H9 (cell line): ENCODE measurements around the gene GEN1. TPM values are rescaled to one million over a fixed set of nuclear protein-coding genes. Genes with fewer than 3 reads are reported as not detected.

Experiments used
- DNase-seq: peaks from one replicate; pipeline ENCODE4 v3.0.0-alpha.2; 2017
- H2AFZ ChIP-seq: one replicate; pipeline ENCODE4 v1.6.1; 2013; ENCODE audit warnings: mild to moderate bottlenecking, low read length, control low read depth, moderate library complexity
- H2AK5ac ChIP-seq: 2 replicates; pipeline ENCODE4 v1.6.1; 2013; ENCODE audit warnings: low read length, control low read depth, mixed read lengths; ENCODE audit not compliant: insufficient read length
- H2BK120ac ChIP-seq: one replicate; pipeline ENCODE4 v1.6.1; 2013; ENCODE audit warnings: low read depth, mild to moderate bottlenecking, low read length, control low read depth, inconsistent platforms; ENCODE audit not compliant: poor library complexity, severe bottlenecking
- H2BK12ac ChIP-seq: 2 replicates; pipeline ENCODE4 v1.6.1; 2013; ENCODE audit warnings: low read length, control low read depth, mixed read lengths, low read depth; ENCODE audit not compliant: insufficient read length
- H2BK15ac ChIP-seq: 2 replicates; pipeline ENCODE4 v1.6.1; 2013; ENCODE audit warnings: low read depth, low read length, control low read depth
- H2BK20ac ChIP-seq: one replicate; pipeline ENCODE4 v1.6.1; 2013; ENCODE audit warnings: low read depth, mild to moderate bottlenecking, low read length, control low read depth, inconsistent platforms; ENCODE audit not compliant: poor library complexity, severe bottlenecking
- H2BK5ac ChIP-seq: 2 replicates; pipeline ENCODE4 v1.6.1; 2013; ENCODE audit warnings: low read length, control low read depth, mixed read lengths; ENCODE audit not compliant: insufficient read length
- H3K14ac ChIP-seq: 2 replicates; pipeline ENCODE4 v1.6.1; 2013; ENCODE audit warnings: low read length, control low read depth; ENCODE audit not compliant: insufficient read depth
- H3K18ac ChIP-seq: 2 replicates; pipeline ENCODE4 v1.6.1; 2013; ENCODE audit warnings: low read depth, mild to moderate bottlenecking, mixed read lengths, low read length, control low read depth; ENCODE audit not compliant: insufficient read length
- H3K23ac ChIP-seq: 2 replicates; pipeline ENCODE4 v1.6.1; 2013; ENCODE audit warnings: low read length, control low read depth, mixed read lengths, low read depth; ENCODE audit not compliant: insufficient read length
- H3K23me2 ChIP-seq: 2 replicates; pipeline ENCODE4 v1.6.1; 2013; ENCODE audit warnings: low read depth, mild to moderate bottlenecking, mixed read lengths, low read length, control low read depth; ENCODE audit not compliant: insufficient read length, poor library complexity, severe bottlenecking
- H3K27ac ChIP-seq: 2 replicates; pipeline ENCODE4 v1.5.1; 2013; ENCODE audit warnings: low read length, control low read depth, mixed read lengths, low read depth; ENCODE audit not compliant: insufficient read length
- H3K27me3 ChIP-seq: 2 replicates; pipeline ENCODE4 v1.6.1; 2013; ENCODE audit warnings: low read length, control low read depth, inconsistent platforms; ENCODE audit not compliant: insufficient read depth
- H3K4ac ChIP-seq: 2 replicates; pipeline ENCODE4 v1.6.1; 2013; ENCODE audit warnings: low read depth, mild to moderate bottlenecking, control low read depth, inconsistent platforms, low read length, moderate library complexity
- H3K4me1 ChIP-seq: 2 replicates; pipeline ENCODE4 v1.6.1; 2013; ENCODE audit warnings: low read length, control low read depth, inconsistent platforms; ENCODE audit not compliant: insufficient read depth
- H3K4me2 ChIP-seq: 2 replicates; pipeline ENCODE4 v1.6.1; 2013; ENCODE audit warnings: low read length, control low read depth, mixed read lengths; ENCODE audit not compliant: insufficient read length, insufficient read depth
- H3K56ac ChIP-seq: 2 replicates; pipeline ENCODE4 v1.6.1; 2013; ENCODE audit warnings: low read depth, mild to moderate bottlenecking, mixed read lengths, low read length, control low read depth; ENCODE audit not compliant: insufficient read length
- H3K79me1 ChIP-seq: 2 replicates; pipeline ENCODE4 v1.6.1; 2013; ENCODE audit warnings: low read depth, mild to moderate bottlenecking, moderate library complexity, low read length, control low read depth, inconsistent platforms; ENCODE audit not compliant: insufficient read depth, poor library complexity, severe bottlenecking
- H3K79me2 ChIP-seq: 2 replicates; pipeline ENCODE4 v1.6.1; 2013; ENCODE audit warnings: low read length, control low read depth, inconsistent platforms; ENCODE audit not compliant: insufficient read depth
- H3K9ac ChIP-seq: 2 replicates; pipeline ENCODE4 v1.6.1; 2013; ENCODE audit warnings: low read length, control low read depth, mixed read lengths; ENCODE audit not compliant: insufficient read length; ENCODE audit errors: extremely low read depth
- H3K9me3 ChIP-seq: one replicate; pipeline ENCODE4 v1.6.1; 2013; ENCODE audit warnings: low read depth, low read length, inconsistent platforms; ENCODE audit not compliant: control insufficient read depth
- H3T11ph ChIP-seq: one replicate; pipeline ENCODE4 v1.6.1; 2013; ENCODE audit warnings: mild to moderate bottlenecking, low read length, control low read depth, inconsistent platforms
- H4K20me1 ChIP-seq: one replicate; pipeline ENCODE4 v1.6.1; 2013; ENCODE audit not compliant: control insufficient read depth, insufficient read length, insufficient read depth
- H4K5ac ChIP-seq: 2 replicates; pipeline ENCODE4 v1.6.1; 2013; ENCODE audit warnings: low read depth, mild to moderate bottlenecking, mixed read lengths, low read length, control low read depth; ENCODE audit not compliant: insufficient read length
- H4K8ac ChIP-seq: replicated peaks from 2 replicates; pipeline ENCODE4 v1.6.1; 2013; ENCODE audit warnings: low read length, control low read depth, mixed read lengths, low read depth; ENCODE audit not compliant: insufficient read length
- H4K91ac ChIP-seq: 2 replicates; pipeline ENCODE4 v1.6.1; 2013; ENCODE audit warnings: low read depth, mild to moderate bottlenecking, moderate library complexity, mixed read lengths, low read length, control low read depth; ENCODE audit not compliant: insufficient read length
- H3K27ac Mint-ChIP-seq, 3 experiments: 2 replicates in 2 of 3; 3 replicates in 1 of 3; pipeline ENCODE4 v1.8.0; 2020 to 2021; ENCODE audit warnings: mixed read lengths in 3 of 3, mild to moderate bottlenecking in 1 of 3, moderate library complexity in 1 of 3
- H3K27me3 Mint-ChIP-seq: 2 replicates; pipeline ENCODE4 v1.8.0; 2021; ENCODE audit warnings: low read depth, mild to moderate bottlenecking, moderate library complexity, mixed read lengths
- H3K36me3 Mint-ChIP-seq, 3 experiments: 2 replicates in 2 of 3; 3 replicates in 1 of 3; pipeline ENCODE4 v1.8.0; 2020 to 2021; ENCODE audit warnings: low read depth in 3 of 3, mixed read lengths in 3 of 3; ENCODE audit not compliant: insufficient read depth in 1 of 3
- H3K4me1 Mint-ChIP-seq, 2 experiments: 2 replicates each; pipeline ENCODE4 v1.8.0; 2020; ENCODE audit warnings: mixed read lengths in 2 of 2
- H3K4me3 Mint-ChIP-seq, 2 experiments: 2 replicates in 1 of 2; 3 replicates in 1 of 2; pipeline ENCODE4 v1.8.0; 2020 to 2021; ENCODE audit warnings: mild to moderate bottlenecking in 2 of 2, mixed read lengths in 2 of 2, moderate library complexity in 1 of 2
- H3K9me3 Mint-ChIP-seq, 2 experiments: 2 replicates in 1 of 2; 3 replicates in 1 of 2; pipeline ENCODE4 v1.8.0; 2020; ENCODE audit warnings: mild to moderate bottlenecking in 2 of 2, mixed read lengths in 2 of 2, moderate library complexity in 1 of 2
- CTCF ChIP-seq: fragments of 200-600 bp; sonication (generic); conservative IDR thresholded peaks from 3 replicates; pipeline ENCODE4 v1.8.0; 2021; ENCODE audit warnings: antibody characterized with exemption, mild to moderate bottlenecking
- WGBS: extraction: QIAGEN DNeasy Blood & Tissue Kit; methylation state at CpG from one replicate; pipeline ENCODE4 v1.1.7; 2013; ENCODE audit warnings: missing lambda C conversion rate, low lambda C conversion rate, mixed read lengths; ENCODE audit not compliant: insufficient read length; ENCODE audit errors: extremely low coverage; 5-methylcytosine and 5-hydroxymethylcytosine counted together
- total RNA-seq: library from RNA; stranded (reverse); gene quantifications from 2 replicates; pipeline ENCODE4 v1.2.1, GENCODE V29; 2021

Gene GEN1
- total RNA-seq, 1 experiment from 2014 or later: 28.1 TPM

GRCh38 chr2:17710547-17711248 lies 43.2 kb upstream of the GEN1 start:
- no peak overlapping the region for H2BK5ac ChIP-seq
- no peak overlapping the region for H4K91ac ChIP-seq
- no peak overlapping the region for H4K8ac ChIP-seq
- no peaks in the 10 kb centered on the region for H3K9me3 ChIP-seq
- no peak overlapping the region for H2BK120ac ChIP-seq
- H2AFZ ChIP-seq: no peak overlapping the region
- H3K36me3 Mint-ChIP-seq: peaks cover 16 to 53% (median 50%) of the 10 kb centered on the region in 3 experiments; a peak in 5 of 7 replicates
- H2AK5ac ChIP-seq: no peak overlapping the region
- no peak overlapping the region for H3K18ac ChIP-seq
- H3K56ac ChIP-seq: no peak overlapping the region
- H3K79me2 ChIP-seq: no peaks in the 10 kb centered on the region
- no peaks in the 10 kb centered on the region for H3K79me1 ChIP-seq
- H3K27me3 Mint-ChIP-seq: no peaks in the 10 kb centered on the region
- no peak overlapping the region for H3K9ac ChIP-seq
- WGBS: no CpG with 5 or more reads among the region's 9 CpGs
- TF ChIP-seq CTCF: no peak
- H4K5ac ChIP-seq: no peak overlapping the region
- H3K4me3 Mint-ChIP-seq: no peak overlapping the region
- H2BK20ac ChIP-seq: no peak overlapping the region
- H3K4me2 ChIP-seq: no peak overlapping the region
- H2BK12ac ChIP-seq: no peak overlapping the region
- H3K4me1 Mint-ChIP-seq: no peaks in the 10 kb centered on the region
- H3K27ac Mint-ChIP-seq: no peak overlapping the region
- H3K23ac ChIP-seq: no peak overlapping the region
- H3K9me3 Mint-ChIP-seq: no peaks in the 10 kb centered on the region
- DNase-seq: no peak
- no peaks in the 10 kb centered on the region for H3K4me1 ChIP-seq
- H4K20me1 ChIP-seq: no peaks in the 10 kb centered on the region
- H3K14ac ChIP-seq: no peak overlapping the region
- no peaks in the 10 kb centered on the region for H3K27me3 ChIP-seq
- H2BK15ac ChIP-seq: no peak overlapping the region
- H3K27ac ChIP-seq: no peak overlapping the region
- no peak overlapping the region for H3T11ph ChIP-seq
- H3K23me2 ChIP-seq: no peaks in the 10 kb centered on the region
- no peak overlapping the region for H3K4ac ChIP-seq
